K562 (cell line): ENCODE measurements around the gene WDR46. TPM values are rescaled to one million over a fixed set of nuclear protein-coding genes. Genes with fewer than 3 reads are reported as not detected.

Experiments used
- FIP1L1 ChIP-seq: fragments of 200-400 bp; formaldehyde crosslinking; IDR thresholded peaks from 2 replicates; pipeline ENCODE4 v1.6.1; 2018; ENCODE audit warnings: mild to moderate bottlenecking, low read depth, low read length; ENCODE audit not compliant: poor library complexity, severe bottlenecking
- FOXA3 ChIP-seq, 2 experiments: fragments of 450-650 bp in 1 of 2; sonication (generic) in 1 of 2; formaldehyde crosslinking; IDR thresholded peaks in 1 of 2; conservative IDR thresholded peaks in 1 of 2; 2 replicates each; pipeline versions ENCODE4 v1.4.0 to v1.8.0; 2020 to 2022; ENCODE audit warnings: mild to moderate bottlenecking in 2 of 2, missing genetic modification reagents in 1 of 2
- GABPA ChIP-seq: fragments of 200-800 bp; sonication (Bioruptor generic); conservative IDR thresholded peaks from 2 replicates; pipeline ENCODE4 v1.6.1; 2016; ENCODE audit warnings: low read depth, missing genetic modification characterization, missing compliant biosample characterization
- JUND ChIP-seq, 2 experiments: IDR thresholded peaks; 2 replicates in 1 of 2; 3 replicates in 1 of 2; pipeline ENCODE4 v1.6.1; 2011; ENCODE audit warnings: borderline replicate concordance in 2 of 2, low read depth in 2 of 2, low read length in 2 of 2, improper control_type of control experiment in 1 of 2, missing biosample characterization in 1 of 2, missing genetic modification characterization in 1 of 2, missing genetic modification reagents in 1 of 2
- KDM1A ChIP-seq, 2 experiments: fragments of 450-650 bp; IDR thresholded peaks; 2 replicates each; pipeline ENCODE4 v1.6.1; 2016; ENCODE audit warnings: mild to moderate bottlenecking in 2 of 2
- LARP7 ChIP-seq: fragments of 450-650 bp; IDR thresholded peaks from 2 replicates; pipeline ENCODE4 v1.6.1; 2016
- MCM2 ChIP-seq: fragments of 450-650 bp; IDR thresholded peaks from 2 replicates; pipeline ENCODE4 v1.6.1; 2017; ENCODE audit warnings: low read depth, mild to moderate bottlenecking
- NBN ChIP-seq: fragments of 450-650 bp; IDR thresholded peaks from 2 replicates; pipeline ENCODE4 v1.6.1; 2016; ENCODE audit warnings: low read depth, mild to moderate bottlenecking
- POLR2H ChIP-seq: IDR thresholded peaks from 2 replicates; pipeline ENCODE4 v1.6.1; 2016; ENCODE audit warnings: missing genetic modification characterization, low read depth, mild to moderate bottlenecking, control low read depth, missing compliant biosample characterization, moderate library complexity
- RHOXF2B ChIP-seq: fragments of 250-450 bp; sonication (Bioruptor Pico); conservative IDR thresholded peaks from 2 replicates; pipeline ENCODE4 v1.5.1; 2021
- TBL1XR1 ChIP-seq, 2 experiments: IDR thresholded peaks; 2 replicates each; pipeline ENCODE4 v1.6.1; 2012; ENCODE audit warnings: improper control_type of control experiment in 2 of 2, low read length in 2 of 2, mild to moderate bottlenecking in 1 of 2
- ZNF12 ChIP-seq: sonication (generic); formaldehyde crosslinking; IDR thresholded peaks from 2 replicates; pipeline ENCODE4 v1.4.0; 2020; ENCODE audit warnings: mild to moderate bottlenecking, missing genetic modification reagents
- ZNF175 ChIP-seq: fragments of 200-800 bp; sonication (Bioruptor generic); IDR thresholded peaks from 2 replicates; pipeline ENCODE4 v1.6.1; 2016; ENCODE audit warnings: low read depth, mild to moderate bottlenecking, missing genetic modification characterization, missing compliant biosample characterization
- ZNF263 ChIP-seq: sonication (generic); formaldehyde crosslinking; IDR thresholded peaks from 2 replicates; pipeline ENCODE4 v1.8.0; 2022; ENCODE audit warnings: mild to moderate bottlenecking, missing genetic modification reagents, borderline replicate concordance
- ZNF347 ChIP-seq: fragments of 450-650 bp; formaldehyde crosslinking; IDR thresholded peaks from 2 replicates; pipeline ENCODE4 v1.4.0; 2020; ENCODE audit warnings: low read depth, mild to moderate bottlenecking, moderate library complexity
- ZNF384 ChIP-seq: IDR thresholded peaks from 2 replicates; pipeline ENCODE4 v1.6.1; 2012; ENCODE audit warnings: low read depth, low read length, improper control_type of control experiment
- ZNF507 ChIP-seq: conservative IDR thresholded peaks from 2 replicates; pipeline ENCODE4 v1.6.1; 2017; ENCODE audit warnings: missing genetic modification characterization, missing compliant biosample characterization
- ZNF57 ChIP-seq: fragments of 450-650 bp; formaldehyde crosslinking; IDR thresholded peaks from 2 replicates; pipeline ENCODE4 v1.4.0; 2020; ENCODE audit warnings: mild to moderate bottlenecking, moderate library complexity
- polyA plus RNA-seq, 8 experiments: library from polyadenylated mRNA; depleted of rRNA in 4 of 8; stranded (reverse) in 5 of 8; unstranded in 3 of 8; fragments of >200 nt; fragmentation: Nextera tagmentation in 2 of 8; fragmentation: Illumina TruSeq in 1 of 8; extraction: Ambion mirVana in 2 of 8; extraction: Trizol in 1 of 8; gene quantifications; 2 replicates each; pipeline versions ENCODE4 v1.2.1 to v1.2.3, GENCODE V29; 2011 to 2014; ENCODE audit warnings: inconsistent platforms in 1 of 8, missing spikeins in 1 of 8
- total RNA-seq, 7 experiments: library from RNA; depleted of rRNA in 6 of 7; stranded (reverse); fragments of >200 nt in 6 of 7; fragmentation: Illumina TruSeq in 2 of 7; extraction: Trizol in 2 of 7; gene quantifications; 2 replicates each; pipeline versions ENCODE4 v1.2.1 to v1.2.3, GENCODE V29; 2011 to 2021; ENCODE audit warnings: low replicate concordance in 1 of 7
- TF ChIP-seq, protein P1 (sequence below), 2 experiments: fragments of 450-650 bp; IDR thresholded peaks; 2 replicates each; pipeline ENCODE4 v1.6.1; 2018; ENCODE audit warnings: mild to moderate bottlenecking in 2 of 2, low read depth in 1 of 2; ENCODE audit not compliant: partially characterized antibody in 2 of 2
- TF ChIP-seq, protein P2 (sequence below): fragments of 200-800 bp; sonication (Bioruptor generic); IDR thresholded peaks from 2 replicates; pipeline ENCODE4 v1.6.1; 2017; ENCODE audit warnings: missing genetic modification characterization, missing compliant biosample characterization

Gene WDR46
- total and polyA plus RNA-seq, 9 of the 15 experiments (the other 6 are each of a cell fraction or from before 2014, with no cell fraction given): 8.9 to 146 (median 93.1) TPM

DNA sequence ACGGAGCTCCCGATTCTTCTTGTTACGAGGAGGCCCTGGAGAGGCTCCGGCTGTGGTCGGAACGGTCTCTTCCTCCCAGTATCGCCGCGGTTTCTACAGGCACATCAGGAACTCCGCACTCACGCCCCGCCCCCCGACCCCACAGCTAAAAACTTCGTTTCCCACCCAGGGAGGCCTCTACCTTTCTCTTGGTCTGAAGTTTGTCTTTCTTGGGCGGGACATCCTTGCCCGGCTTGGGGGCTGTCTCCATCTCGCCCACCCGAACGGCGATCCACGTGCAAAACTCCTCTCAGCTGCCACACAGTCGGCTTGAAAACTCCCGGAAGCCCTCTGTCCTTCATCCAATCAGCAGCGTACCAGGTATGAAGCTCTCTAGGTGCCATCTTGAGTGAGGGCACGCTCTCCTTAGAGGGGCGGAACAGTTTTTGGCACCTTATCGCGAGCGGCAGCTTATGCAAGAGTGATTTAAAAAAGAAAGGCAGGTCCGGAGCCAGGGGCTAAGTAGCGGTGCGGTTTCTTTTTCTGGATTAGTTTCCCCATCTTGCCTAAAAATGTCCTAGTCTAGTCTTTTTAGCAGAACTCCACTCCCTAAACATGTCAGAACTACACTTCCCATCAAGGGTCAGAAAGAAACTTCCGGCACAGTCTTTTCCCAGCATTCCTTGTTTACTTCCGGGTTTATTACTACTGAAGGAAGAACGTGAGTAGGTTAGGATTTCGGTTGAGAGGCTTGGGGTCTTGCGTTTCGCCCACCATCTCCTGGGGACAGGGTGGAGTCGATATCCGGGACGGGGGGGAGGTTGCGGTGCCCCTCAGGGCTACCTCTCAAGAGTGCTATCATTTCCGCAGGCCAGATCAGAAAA lies at the start of gene WDR46, which contains the start of gene PFDN6 (continued):
- TF ChIP-seq MCM2: no peak
- peak; percentile 100 for TF ChIP-seq GABPA
- TF ChIP-seq ZNF175: peak; percentile 76; the same call in 1 of the 2 replicates
- no peak; the same call in 1 of the 2 replicates for TF ChIP-seq JUND (IDR thresholded peaks at IDR 0.05; ENCODE audit: borderline replicate concordance, low read depth, low read length)
- peak; percentile 50; the same call in 1 of the 3 replicates for TF ChIP-seq JUND (tag; IDR thresholded peaks at IDR 0.05; ENCODE audit: borderline replicate concordance, low read depth, low read length)
- no peak for TF ChIP-seq TBL1XR1 (IDR thresholded peaks at IDR 0.05; ENCODE audit: low read length in 2 of 2)
- TF ChIP-seq ZNF263 (CRISPR knock-in tag): no peak
- no peak for TF ChIP-seq ZNF507
- TF ChIP-seq, protein P1, sequence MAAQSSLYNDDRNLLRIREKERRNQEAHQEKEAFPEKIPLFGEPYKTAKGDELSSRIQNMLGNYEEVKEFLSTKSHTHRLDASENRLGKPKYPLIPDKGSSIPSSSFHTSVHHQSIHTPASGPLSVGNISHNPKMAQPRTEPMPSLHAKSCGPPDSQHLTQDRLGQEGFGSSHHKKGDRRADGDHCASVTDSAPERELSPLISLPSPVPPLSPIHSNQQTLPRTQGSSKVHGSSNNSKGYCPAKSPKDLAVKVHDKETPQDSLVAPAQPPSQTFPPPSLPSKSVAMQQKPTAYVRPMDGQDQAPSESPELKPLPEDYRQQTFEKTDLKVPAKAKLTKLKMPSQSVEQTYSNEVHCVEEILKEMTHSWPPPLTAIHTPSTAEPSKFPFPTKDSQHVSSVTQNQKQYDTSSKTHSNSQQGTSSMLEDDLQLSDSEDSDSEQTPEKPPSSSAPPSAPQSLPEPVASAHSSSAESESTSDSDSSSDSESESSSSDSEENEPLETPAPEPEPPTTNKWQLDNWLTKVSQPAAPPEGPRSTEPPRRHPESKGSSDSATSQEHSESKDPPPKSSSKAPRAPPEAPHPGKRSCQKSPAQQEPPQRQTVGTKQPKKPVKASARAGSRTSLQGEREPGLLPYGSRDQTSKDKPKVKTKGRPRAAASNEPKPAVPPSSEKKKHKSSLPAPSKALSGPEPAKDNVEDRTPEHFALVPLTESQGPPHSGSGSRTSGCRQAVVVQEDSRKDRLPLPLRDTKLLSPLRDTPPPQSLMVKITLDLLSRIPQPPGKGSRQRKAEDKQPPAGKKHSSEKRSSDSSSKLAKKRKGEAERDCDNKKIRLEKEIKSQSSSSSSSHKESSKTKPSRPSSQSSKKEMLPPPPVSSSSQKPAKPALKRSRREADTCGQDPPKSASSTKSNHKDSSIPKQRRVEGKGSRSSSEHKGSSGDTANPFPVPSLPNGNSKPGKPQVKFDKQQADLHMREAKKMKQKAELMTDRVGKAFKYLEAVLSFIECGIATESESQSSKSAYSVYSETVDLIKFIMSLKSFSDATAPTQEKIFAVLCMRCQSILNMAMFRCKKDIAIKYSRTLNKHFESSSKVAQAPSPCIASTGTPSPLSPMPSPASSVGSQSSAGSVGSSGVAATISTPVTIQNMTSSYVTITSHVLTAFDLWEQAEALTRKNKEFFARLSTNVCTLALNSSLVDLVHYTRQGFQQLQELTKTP (IDR thresholded peaks at IDR 0.05; ENCODE audit: low read depth in 1 of 2, partially characterized antibody in 2 of 2): peak; percentile 79 to 98
- TF ChIP-seq POLR2H: no peak; the same call in 1 of the 2 replicates
- TF ChIP-seq, protein P2, sequence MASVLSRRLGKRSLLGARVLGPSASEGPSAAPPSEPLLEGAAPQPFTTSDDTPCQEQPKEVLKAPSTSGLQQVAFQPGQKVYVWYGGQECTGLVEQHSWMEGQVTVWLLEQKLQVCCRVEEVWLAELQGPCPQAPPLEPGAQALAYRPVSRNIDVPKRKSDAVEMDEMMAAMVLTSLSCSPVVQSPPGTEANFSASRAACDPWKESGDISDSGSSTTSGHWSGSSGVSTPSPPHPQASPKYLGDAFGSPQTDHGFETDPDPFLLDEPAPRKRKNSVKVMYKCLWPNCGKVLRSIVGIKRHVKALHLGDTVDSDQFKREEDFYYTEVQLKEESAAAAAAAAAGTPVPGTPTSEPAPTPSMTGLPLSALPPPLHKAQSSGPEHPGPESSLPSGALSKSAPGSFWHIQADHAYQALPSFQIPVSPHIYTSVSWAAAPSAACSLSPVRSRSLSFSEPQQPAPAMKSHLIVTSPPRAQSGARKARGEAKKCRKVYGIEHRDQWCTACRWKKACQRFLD (CRISPR knock-in tag): peak; percentile 94
- TF ChIP-seq FOXA3 (CRISPR knock-in tag; conservative IDR thresholded peaks at IDR 0.05 in 1 of 2, IDR thresholded peaks at IDR 0.05 in 1 of 2): peak; percentile 52 to 92; a peak in 3 of 4 replicates
- no peak for TF ChIP-seq ZNF57 (CRISPR knock-in tag)
- TF ChIP-seq RHOXF2B (CRISPR knock-in tag): no peak
- TF ChIP-seq FIP1L1: no peak
- TF ChIP-seq ZNF12 (CRISPR knock-in tag): 0 out of 2 replicates have a peak, but pooled peaks have one; percentile 78
- 0 out of 2 replicates have a peak, but pooled peaks have one; percentile 21 for TF ChIP-seq ZNF384
- 0 out of 2 replicates have a peak, but pooled peaks have one; percentile 55 for TF ChIP-seq LARP7
- 0 out of 2 replicates have a peak, but pooled peaks have one; percentile 38 for TF ChIP-seq NBN
- no peak for TF ChIP-seq KDM1A (IDR thresholded peaks at IDR 0.05)
- TF ChIP-seq ZNF347: no peak
